Measurements from ENCODE around the gene TULP1. TPM values are rescaled to one million over a fixed set of nuclear protein-coding genes. Genes with fewer than 3 reads are reported as not detected.

Gene TULP1
- total and polyA plus RNA-seq, 2 of the 4 experiments (the other 2 are of a cell fraction), result not detected

DNA sequence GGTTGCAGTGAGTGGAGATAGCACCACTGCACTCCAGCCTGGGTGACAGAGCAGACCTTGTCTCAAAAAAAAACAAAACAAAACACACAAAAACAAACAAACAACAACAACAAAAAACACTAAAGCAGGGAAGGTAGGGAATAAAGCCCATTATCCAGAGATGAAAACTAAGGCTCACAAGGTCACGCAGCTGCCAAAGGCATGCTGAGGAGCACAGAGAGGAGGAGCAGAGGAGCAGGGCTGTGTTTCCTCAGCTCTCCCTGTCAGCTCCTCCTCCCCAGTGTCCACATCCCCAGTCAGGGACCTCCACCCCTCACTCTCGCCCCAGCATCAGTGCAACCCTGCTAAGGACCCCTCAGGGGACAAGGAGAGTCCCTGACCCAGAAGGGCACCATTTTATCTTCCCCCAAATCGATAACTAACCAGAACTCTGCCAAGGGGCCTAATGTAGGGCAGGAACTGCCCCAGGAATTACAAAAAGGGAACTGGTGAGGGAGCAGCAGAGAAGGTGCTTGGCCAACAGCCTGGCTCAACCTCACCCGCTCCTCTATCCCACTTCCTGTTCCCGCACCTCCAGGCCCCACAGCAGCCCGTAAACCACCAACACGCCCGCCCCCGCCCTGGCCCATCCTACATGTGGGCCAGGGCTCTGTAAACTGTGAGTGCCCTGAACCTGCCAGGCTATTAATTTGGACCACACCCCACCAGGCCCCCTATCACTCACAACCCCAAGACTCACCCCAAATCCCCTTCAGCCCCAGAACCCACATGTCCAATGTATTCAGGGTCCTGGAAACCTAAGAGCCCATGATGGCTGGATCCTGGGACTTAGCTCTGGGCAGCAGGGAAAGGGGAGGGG is 24.8 kb downstream of the TULP1 start:
- intact Hi-C loops (cut with micrococcal nuclease) (no loop called here), in situ Hi-C loops (cut with MboI; ENCODE audit: low sequenced_read_pairs) (no loop called here), dilution Hi-C loops (cut with HindIII; ENCODE audit: low sequenced_read_pairs, unreplicated experiment) (no loop called here)
- peak overlapping the region; percentile 79 for H2BK5ac ChIP-seq (ENCODE audit: low read depth, low read length, poor library complexity, severe bottlenecking)
- peak overlapping the region; percentile 44 for H2AFZ ChIP-seq (replicated peaks; ENCODE audit: low read length, poor library complexity)
- H2AK5ac ChIP-seq (ENCODE audit: low read depth, low read length), result peak overlapping the region; percentile 95
- peak overlapping the region; percentile 94 for H3K23ac ChIP-seq (ENCODE audit: low read depth, low read length)
- H3K9ac ChIP-seq (ENCODE audit: low read depth, low read length), result peak overlapping the region; percentile 24; the same call in 1 of the 2 replicates
- H2BK120ac ChIP-seq (ENCODE audit: low read depth, low read length), result peak overlapping the region; percentile 76
- H3K79me1 ChIP-seq (ENCODE audit: low read depth in 1 of 2, low read length in 2 of 2), result peaks cover 39 to 94% of the 10 kb centered on the region in 2 experiments
- peak overlapping the region; percentile 91; the same call in 2 of the 3 replicates for H2BK15ac ChIP-seq (ENCODE audit: low read depth, low read length)
- peak overlapping the region; percentile 55 for H3K27ac ChIP-seq (ENCODE audit: insufficient read depth, low read length)
- peak overlapping the region; percentile 47 for H4K5ac ChIP-seq (ENCODE audit: low read depth, low read length)
- H3K27me3 ChIP-seq (ENCODE audit: control insufficient read depth, insufficient read depth, low read length), result no peaks in the 10 kb centered on the region
- peaks cover 14% of the 10 kb centered on the region for H4K20me1 ChIP-seq (ENCODE audit: insufficient read depth, low read length)
- DNase-seq (peak; percentile 54), ATAC-seq (ENCODE audit: low read depth) (peak; percentile 1; the same call in 1 of the 2 replicates)
- no CpG with 5 or more reads among the region's 9 CpGs for WGBS, 2 experiments (ENCODE audit: extremely low coverage in 2 of 2, insufficient read length in 1 of 2)
- no peak overlapping the region for H3K4me3 ChIP-seq (ENCODE audit: insufficient read depth, low read depth, low read length)
- H4K8ac ChIP-seq (ENCODE audit: low read depth in 2 of 2, low read length in 2 of 2), result peak overlapping the region; percentile 81 to 87
- H3K14ac ChIP-seq (replicated peaks; ENCODE audit: low read depth, low read length), result peak overlapping the region; percentile 88
- peak overlapping the region; percentile 18; the same call in 1 of the 2 replicates for H3K18ac ChIP-seq (ENCODE audit: low read depth, low read length)
- peak overlapping the region; percentile 91 for H2AK9ac ChIP-seq (replicated peaks; ENCODE audit: low read depth, low read length, poor library complexity)
- H3K9me3 ChIP-seq (ENCODE audit: control insufficient read depth, insufficient read depth, low read length), result no peaks in the 10 kb centered on the region
- H3K4ac ChIP-seq (ENCODE audit: low read depth, low read length), result peak overlapping the region; percentile 93
- ChIA-PET CTCF (no interaction called here), POLR2A (ENCODE audit: unreplicated experiment) (interaction anchor here (1.0 kb wide), 1 partner anchor 17 kb away, joined by 3 read pairs; no protein-coding TSS in a partner anchor)
- H2BK20ac ChIP-seq (ENCODE audit: low read depth, low read length), result peak overlapping the region; percentile 33
- no TSS peak for BruUV-seq (replicated peaks)
- peak overlapping the region; percentile 20; the same call in 1 of the 2 replicates for H3K56ac ChIP-seq (ENCODE audit: extremely low read depth, insufficient read depth, low read length)
- peaks cover 24% of the 10 kb centered on the region for H3K36me3 ChIP-seq (ENCODE audit: control insufficient read depth, insufficient read depth, low read length)
- H3K4me1 ChIP-seq (ENCODE audit: control insufficient read depth, insufficient read depth, low read length), result peaks cover 62% of the 10 kb centered on the region
- no peak overlapping the region for H3K4me2 ChIP-seq (ENCODE audit: low read depth, low read length)
- peaks cover 39% of the 10 kb centered on the region for H3K9me1 ChIP-seq (ENCODE audit: insufficient read depth, low read length)
- H4K91ac ChIP-seq (ENCODE audit: insufficient read depth, low read depth, low read length), result peak overlapping the region; percentile 87
- no peak for TF ChIP-seq CTCF (conservative IDR thresholded peaks at IDR 0.05; ENCODE audit: low read depth, low read length)
- TF ChIP-seq, protein P1, sequence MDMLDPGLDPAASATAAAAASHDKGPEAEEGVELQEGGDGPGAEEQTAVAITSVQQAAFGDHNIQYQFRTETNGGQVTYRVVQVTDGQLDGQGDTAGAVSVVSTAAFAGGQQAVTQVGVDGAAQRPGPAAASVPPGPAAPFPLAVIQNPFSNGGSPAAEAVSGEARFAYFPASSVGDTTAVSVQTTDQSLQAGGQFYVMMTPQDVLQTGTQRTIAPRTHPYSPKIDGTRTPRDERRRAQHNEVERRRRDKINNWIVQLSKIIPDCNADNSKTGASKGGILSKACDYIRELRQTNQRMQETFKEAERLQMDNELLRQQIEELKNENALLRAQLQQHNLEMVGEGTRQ (IDR thresholded peaks at IDR 0.05; ENCODE audit: low read depth, low read length), result no peak
- no peak for TF ChIP-seq NFE2L2 (IDR thresholded peaks at IDR 0.05; ENCODE audit: low read depth, low read length)
- TF ChIP-seq RCOR1 (IDR thresholded peaks at IDR 0.05; ENCODE audit: insufficient replicate concordance, low read length), result no peak
- no peak for TF ChIP-seq CEBPB (IDR thresholded peaks at IDR 0.05; ENCODE audit: low read depth, low read length)
- no peak for TF ChIP-seq ELK1 (IDR thresholded peaks at IDR 0.05; ENCODE audit: borderline replicate concordance, low read depth, low read length)
- no peak for TF ChIP-seq MXI1 (IDR thresholded peaks at IDR 0.05; ENCODE audit: borderline replicate concordance, low read depth, low read length)
- no peak for TF ChIP-seq SMC3 (IDR thresholded peaks at IDR 0.05; ENCODE audit: low read depth, low read length)
- TF ChIP-seq POLR2A (IDR thresholded peaks at IDR 0.05; ENCODE audit: low read depth, low read length), result no peak
- TF ChIP-seq BHLHE40 (IDR thresholded peaks at IDR 0.05; ENCODE audit: low read depth, low read length), result no peak
- TF ChIP-seq MAZ (IDR thresholded peaks at IDR 0.05; ENCODE audit: borderline replicate concordance, low read depth, low read length), result no peak
- no peak for TF ChIP-seq MAFK (IDR thresholded peaks at IDR 0.05; ENCODE audit: low read depth, low read length)
- TF ChIP-seq FOS (IDR thresholded peaks at IDR 0.05; ENCODE audit: low read depth, low read length), result no peak
- TF ChIP-seq RAD21 (IDR thresholded peaks at IDR 0.05; ENCODE audit: low read length), result no peak

All from IMR-90 (cell line).